K562 (cell line): ENCODE data around the gene SUGP1. TPM values are rescaled to one million over a fixed set of nuclear protein-coding genes. Genes with fewer than 3 reads are reported as not detected.
A peak's percentile ranks its signal among the peaks of the same experiment; 100 is the strongest.

Source experiments
- ATAC-seq: fragments of 200-7000 bp; cut with Tn5 transposase; 3 replicates; pipeline ENCODE4 v1.9.1; 2020; ENCODE audit warnings: moderate library complexity
- BruUV-seq: library from RNA; stranded (reverse); fragments of 400-500 nt; replicated peaks from 2 replicates; lab custom pipeline; 2021; lab: Mats Ljungman, UMichigan
- CTCF ChIA-PET: fragments of 300-600 bp; formaldehyde crosslinking; extraction: SDS; loops from one replicate; lab custom pipeline; 2021; ENCODE audit warnings: low intra/inter-chr PET ratio; lab: Yijun Ruan, JAX
- POLR2A ChIA-PET: fragments of 300-600, 350-650 bp; sonication (Branson Sonifier 250); formaldehyde crosslinking; extraction: SDS; loops from one replicate; lab custom pipeline; 2021; ENCODE audit warnings: antibody characterized with exemption, inconsistent platforms; lab: Yijun Ruan, JAX
- DNase-seq, 4 experiments: peaks; one replicate each; pipeline versions ENCODE4 v3.0.0 to v3.0.0-alpha.2; 2011 to 2018; ENCODE audit warnings: low spot score in 3 of 4, mixed read lengths in 3 of 4; ENCODE audit errors: extremely low read depth in 1 of 4
- FAIRE-seq: peaks from 2 replicates; lab custom pipeline; 2011; peaks lifted over from hg19 to GRCh38; lab: Jason Lieb, UNC
- H2AFZ ChIP-seq: 2 replicates; pipeline ENCODE4 v1.6.0; 2011; ENCODE audit warnings: low read depth, low read length, control low read depth, inconsistent platforms
- H3K27ac ChIP-seq: fragments of 200-600 bp; 3 replicates; pipeline ENCODE4 v1.8.0; 2011; ENCODE audit warnings: low read depth, mild to moderate bottlenecking, control low read depth, inconsistent platforms, low read length, moderate library complexity, mixed read lengths; ENCODE audit errors: extremely low read depth
- H3K27me3 ChIP-seq, 2 experiments: fragments of 300-600 bp in 1 of 2; 2 replicates in 1 of 2; 3 replicates in 1 of 2; pipeline versions ENCODE4 v1.6.0 to v1.8.0; 2011; ENCODE audit warnings: inconsistent platforms in 2 of 2, low read length in 2 of 2, mild to moderate bottlenecking in 1 of 2, mixed read lengths in 1 of 2, moderate library complexity in 1 of 2; ENCODE audit not compliant: control insufficient read depth in 2 of 2, insufficient read depth in 2 of 2
- H3K36me3 ChIP-seq: fragments of 300-600 bp; 3 replicates; pipeline ENCODE4 v1.8.0; 2011; ENCODE audit warnings: mild to moderate bottlenecking, low read length, inconsistent platforms; ENCODE audit not compliant: control insufficient read depth, insufficient read depth
- H3K4me1 ChIP-seq, 2 experiments: fragments of 200-600 bp in 1 of 2; replicated peaks in 1 of 2; 2 replicates in 1 of 2; 3 replicates in 1 of 2; pipeline versions ENCODE4 v1.5.1 to v1.8.0; 2011; ENCODE audit warnings: inconsistent platforms in 2 of 2, low read length in 2 of 2, mild to moderate bottlenecking in 1 of 2, mixed read lengths in 1 of 2, moderate library complexity in 1 of 2; ENCODE audit not compliant: control insufficient read depth in 2 of 2, insufficient read depth in 2 of 2
- H3K4me2 ChIP-seq: 2 replicates; pipeline ENCODE4 v1.6.1; 2011; ENCODE audit warnings: low read length, control low read depth, inconsistent platforms, mixed read lengths; ENCODE audit not compliant: insufficient read depth
- H3K4me3 ChIP-seq: fragments of 200-600 bp; sonication (generic), shearing (Covaris generic); 2 replicates; pipeline ENCODE4 v1.5.1; 2016; ENCODE audit warnings: control low read depth, inconsistent platforms
- H3K79me2 ChIP-seq: fragments of 200-600 bp; 3 replicates; pipeline ENCODE4 v1.8.0; 2011; ENCODE audit warnings: low read length, inconsistent platforms; ENCODE audit not compliant: control insufficient read depth, insufficient read depth
- H3K9ac ChIP-seq, 2 experiments: 2 replicates each; pipeline versions ENCODE4 v1.6.0 to v1.6.1; 2011; ENCODE audit warnings: low read depth in 2 of 2, low read length in 2 of 2, control low read depth in 1 of 2, inconsistent platforms in 1 of 2, mild to moderate bottlenecking in 1 of 2, mixed read lengths in 1 of 2; ENCODE audit not compliant: insufficient read depth in 1 of 2
- H3K9me1 ChIP-seq: one replicate; pipeline ENCODE4 v1.6.0; 2011; ENCODE audit warnings: inconsistent platforms, mild to moderate bottlenecking, low read length, moderate library complexity; ENCODE audit not compliant: control insufficient read depth, insufficient read depth
- H3K9me3 ChIP-seq: replicated peaks from 2 replicates; pipeline ENCODE4 v1.5.1; 2011; ENCODE audit warnings: low read depth, low read length, inconsistent platforms; ENCODE audit not compliant: control insufficient read depth, insufficient read depth
- H4K20me1 ChIP-seq: replicated peaks from 2 replicates; pipeline ENCODE4 v1.6.1; 2011; ENCODE audit warnings: low read length, inconsistent platforms, mixed read lengths; ENCODE audit not compliant: control insufficient read depth, insufficient read depth
- DEAF1 ChIP-seq: fragments of 450-650 bp; formaldehyde crosslinking; IDR thresholded peaks from 2 replicates; pipeline ENCODE4 v1.4.0; 2020; ENCODE audit warnings: mild to moderate bottlenecking, moderate library complexity
- EP300 ChIP-seq: IDR thresholded peaks from 2 replicates; pipeline ENCODE4 v1.6.1; 2012; ENCODE audit warnings: low read length, improper control_type of control experiment
- GATAD2A ChIP-seq: fragments of 450-650 bp; IDR thresholded peaks from 2 replicates; pipeline ENCODE4 v1.6.1; 2017
- JUN ChIP-seq, 2 experiments: sonication (generic) in 1 of 2; formaldehyde crosslinking in 1 of 2; IDR thresholded peaks; 2 replicates each; pipeline versions ENCODE4 v1.6.1 to v1.8.0; 2012 to 2022; ENCODE audit warnings: borderline replicate concordance in 2 of 2, mild to moderate bottlenecking in 2 of 2, improper control_type of control experiment in 1 of 2, low read depth in 1 of 2, low read length in 1 of 2, missing genetic modification reagents in 1 of 2
- NCOA4 ChIP-seq: fragments of 450-650 bp; IDR thresholded peaks from 2 replicates; pipeline ENCODE4 v1.6.1; 2018; ENCODE audit warnings: mild to moderate bottlenecking; ENCODE audit not compliant: partially characterized antibody
- NFE2L1 ChIP-seq: fragments of 450-650 bp; IDR thresholded peaks from 2 replicates; pipeline ENCODE4 v1.6.1; 2016; ENCODE audit warnings: missing genetic modification characterization, low read depth, mild to moderate bottlenecking, missing compliant biosample characterization, moderate library complexity, borderline replicate concordance
- POLR2G ChIP-seq: fragments of 200-400 bp; formaldehyde crosslinking; IDR thresholded peaks from 2 replicates; pipeline ENCODE4 v1.6.1; 2017; ENCODE audit warnings: low read depth, mild to moderate bottlenecking, antibody characterized with exemption, low read length, moderate library complexity
- ZNF140 ChIP-seq: fragments of 250-450 bp; sonication (Bioruptor Pico); IDR thresholded peaks from 2 replicates; pipeline ENCODE4 v1.8.0; 2021; ENCODE audit warnings: moderate library complexity, mild to moderate bottlenecking, inconsistent platforms
- ZNF311 ChIP-seq: fragments of 250-450 bp; sonication (Bioruptor Pico); IDR thresholded peaks from 2 replicates; pipeline ENCODE4 v1.4.0; 2020; ENCODE audit warnings: mild to moderate bottlenecking, moderate library complexity
- ZNF695 ChIP-seq: fragments of 450-650 bp; formaldehyde crosslinking; IDR thresholded peaks from 2 replicates; pipeline ENCODE4 v1.4.0; 2020; ENCODE audit warnings: mild to moderate bottlenecking, moderate library complexity
- WGBS: fragments of 100-300 bp; shearing (Covaris generic); methylation state at CpG from one replicate; pipeline ENCODE4 v1.1.6; 2016; ENCODE audit warnings: low coverage, mixed read lengths; ENCODE audit not compliant: insufficient coverage; ENCODE audit errors: missing lambda C conversion rate; 5-methylcytosine and 5-hydroxymethylcytosine counted together
- in situ Hi-C: fragments of 300-500 bp; cut with MboI; formaldehyde crosslinking; loops from 4 replicates; pipeline ENCODE4 v1.15.0; 2018; ENCODE audit warnings: inconsistent platforms, mixed read lengths
- intact Hi-C: fragments of 100-400 bp; cut with micrococcal nuclease; formaldehyde crosslinking; loops from 2 replicates; pipeline ENCODE4 v1.14.2; 2022
- polyA plus RNA-seq, 8 experiments: library from polyadenylated mRNA; depleted of rRNA in 4 of 8; stranded (reverse) in 5 of 8; unstranded in 3 of 8; fragments of >200 nt; fragmentation: Nextera tagmentation in 2 of 8; fragmentation: Illumina TruSeq in 1 of 8; extraction: Ambion mirVana in 2 of 8; extraction: Trizol in 1 of 8; gene quantifications; 2 replicates each; pipeline versions ENCODE4 v1.2.1 to v1.2.3, GENCODE V29; 2011 to 2014; ENCODE audit warnings: inconsistent platforms in 1 of 8, missing spikeins in 1 of 8
- total RNA-seq, 7 experiments: library from RNA; depleted of rRNA in 6 of 7; stranded (reverse); fragments of >200 nt in 6 of 7; fragmentation: Illumina TruSeq in 2 of 7; extraction: Trizol in 2 of 7; gene quantifications; 2 replicates each; pipeline versions ENCODE4 v1.2.1 to v1.2.3, GENCODE V29; 2011 to 2021; ENCODE audit warnings: low replicate concordance in 1 of 7

The SUGP1 gene
- total and polyA plus RNA-seq, 9 of the 15 experiments (the other 6 are each of a cell fraction or from before 2014, with no cell fraction given) = 1.0 to 53.3 (median 32.4) TPM

GRCh38 chr19:19296953-19297689, 23.2 kb downstream of the SUGP1 start:
- Histone ChIP-seq H3K9me1 (no peaks in the 10 kb centered on the region), H3K36me3 (peaks cover 66% of the 10 kb centered on the region; the same call in 2 of the 3 replicates), H3K27ac (no peak overlapping the region), H3K79me2 (no peaks in the 10 kb centered on the region; the same call in 2 of the 3 replicates), H3K9ac (peak overlapping the region in 1 of 2 experiments; percentile 52; a peak in 1 of 4 replicates), H3K27me3 (no peaks in the 10 kb centered on the region), H2AFZ (no peak overlapping the region), H3K4me3 (no peak overlapping the region), H3K9me3 (no peaks in the 10 kb centered on the region), H3K4me2 (no peak overlapping the region), H3K4me1 (peaks cover 0 to 6% of the 10 kb centered on the region in 2 experiments; a peak in 2 of 5 replicates), H4K20me1 (no peaks in the 10 kb centered on the region)
- in situ Hi-C loops (no loop called here), intact Hi-C loops (no loop called here)
- ChIA-PET POLR2A (interaction anchor here (0.6 to 3.0 kb wide), 5 partner anchors 19 to 72 kb away, joined by 3 to 10 read pairs (median 3); no protein-coding TSS in a partner anchor), CTCF (no interaction called here)
- DNase-seq = peak in 1 of 4 experiments; percentile 11
- no peak for TF ChIP-seq ZNF311 (CRISPR knock-in tag)
- peak; percentile 56; the same call in 1 of the 2 replicates for TF ChIP-seq POLR2G
- WGBS = 90% methylated on average over 17 of the region's 19 CpGs
- no TSS peak for BruUV-seq
- ATAC-seq = no peak
- no peak for FAIRE-seq

- no peak for DNase-seq
- in situ Hi-C loops (no loop called here), intact Hi-C loops (no loop called here)
- Histone ChIP-seq H3K79me2 (no peaks in the 10 kb centered on the region; the same call in 2 of the 3 replicates), H3K9me3 (no peaks in the 10 kb centered on the region), H3K4me3 (no peak overlapping the region), H3K4me1 (peaks cover 0 to 6% of the 10 kb centered on the region in 2 experiments; a peak in 2 of 5 replicates), H3K9ac (no peak overlapping the region), H2AFZ (no peak overlapping the region), H3K36me3 (peaks cover 58% of the 10 kb centered on the region; the same call in 2 of the 3 replicates), H3K4me2 (no peak overlapping the region), H3K27me3 (no peaks in the 10 kb centered on the region), H4K20me1 (no peaks in the 10 kb centered on the region), H3K27ac (no peak overlapping the region), H3K9me1 (no peaks in the 10 kb centered on the region)
- WGBS = 95% methylated on average over 4 of the region's 4 CpGs
- ATAC-seq = no peak
- no peak for FAIRE-seq
- POLR2A ChIA-PET = interaction anchor here (1.3 kb wide), 1 partner anchor 9 kb away, joined by 4 read pairs; no protein-coding TSS in a partner anchor
- CTCF ChIA-PET = no interaction called here
- no TSS peak for BruUV-seq
- TF ChIP-seq EP300 (no peak), NCOA4 (no peak), ZNF140 (no peak), DEAF1 (CRISPR knock-in tag) (no peak), GATAD2A (no peak), JUN (IDR thresholded peaks at IDR 0.05; ENCODE audit: borderline replicate concordance, low read depth, low read length) (no peak), JUN (CRISPR knock-in tag; IDR thresholded peaks at IDR 0.05; ENCODE audit: borderline replicate concordance) (no peak), NFE2L1 (tag) (no peak), ZNF695 (CRISPR knock-in tag) (no peak)
These were observed 25.4 kb downstream of the SUGP1 start for GRCh38 chr19:19294914-19295313.
